HCT116 (cell line): ENCODE measurements around the gene LPIN1.

ENCODE experiments used
- POLR2A ChIP-seq: IDR thresholded peaks from 2 replicates; pipeline ENCODE4 v1.7.0; 2011; ENCODE audit warnings: borderline replicate concordance; ENCODE audit not compliant: insufficient read depth, insufficient read length; ENCODE audit errors: extremely low read depth
- ZNF274 ChIP-seq: fragments of 200-500 bp; sonication (Bioruptor generic); IDR thresholded peaks from 2 replicates; pipeline ENCODE4 v1.6.1; 2014; ENCODE audit warnings: mild to moderate bottlenecking, low read depth, low read length, inconsistent platforms
- TF ChIP-seq, protein P1 (sequence below), 3 experiments: fragments of 200-600 bp in 1 of 3; sonication (generic) in 1 of 3; IDR thresholded peaks in 2 of 3; conservative IDR thresholded peaks in 1 of 3; 2 replicates each; pipeline ENCODE4 v1.5.1; 2012 to 2017; ENCODE audit warnings: low read depth in 2 of 3, low read length in 2 of 3, antibody characterized with exemption in 1 of 3, borderline replicate concordance in 1 of 3, control low read depth in 1 of 3, mild to moderate bottlenecking in 1 of 3, mixed read lengths in 1 of 3, mixed run types in 1 of 3, moderate library complexity in 1 of 3; ENCODE audit not compliant: insufficient read depth in 1 of 3

DNA sequence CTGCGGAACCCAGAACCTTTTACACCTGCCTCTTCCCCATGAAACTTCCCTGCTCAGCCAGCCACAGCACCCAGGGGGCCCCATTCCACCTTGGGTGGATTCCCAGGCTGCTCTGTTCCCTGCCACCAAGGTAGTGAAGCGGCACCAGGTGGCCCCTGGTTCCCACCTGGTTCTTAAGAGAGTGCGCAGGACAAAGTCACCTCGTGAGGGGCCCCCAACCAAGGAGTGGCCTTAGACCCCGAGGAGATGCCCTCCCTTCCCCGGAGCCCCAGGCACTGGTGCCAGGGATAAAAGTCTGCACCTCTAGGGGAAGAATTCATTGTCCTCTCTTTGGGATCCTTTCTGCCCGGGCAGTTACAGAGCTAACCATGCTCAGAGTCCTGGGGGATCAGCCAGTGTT is 3.1 kb upstream of the LPIN1 start:
- TF ChIP-seq, protein P1, sequence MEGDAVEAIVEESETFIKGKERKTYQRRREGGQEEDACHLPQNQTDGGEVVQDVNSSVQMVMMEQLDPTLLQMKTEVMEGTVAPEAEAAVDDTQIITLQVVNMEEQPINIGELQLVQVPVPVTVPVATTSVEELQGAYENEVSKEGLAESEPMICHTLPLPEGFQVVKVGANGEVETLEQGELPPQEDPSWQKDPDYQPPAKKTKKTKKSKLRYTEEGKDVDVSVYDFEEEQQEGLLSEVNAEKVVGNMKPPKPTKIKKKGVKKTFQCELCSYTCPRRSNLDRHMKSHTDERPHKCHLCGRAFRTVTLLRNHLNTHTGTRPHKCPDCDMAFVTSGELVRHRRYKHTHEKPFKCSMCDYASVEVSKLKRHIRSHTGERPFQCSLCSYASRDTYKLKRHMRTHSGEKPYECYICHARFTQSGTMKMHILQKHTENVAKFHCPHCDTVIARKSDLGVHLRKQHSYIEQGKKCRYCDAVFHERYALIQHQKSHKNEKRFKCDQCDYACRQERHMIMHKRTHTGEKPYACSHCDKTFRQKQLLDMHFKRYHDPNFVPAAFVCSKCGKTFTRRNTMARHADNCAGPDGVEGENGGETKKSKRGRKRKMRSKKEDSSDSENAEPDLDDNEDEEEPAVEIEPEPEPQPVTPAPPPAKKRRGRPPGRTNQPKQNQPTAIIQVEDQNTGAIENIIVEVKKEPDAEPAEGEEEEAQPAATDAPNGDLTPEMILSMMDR (IDR thresholded peaks at IDR 0.05 in 2 of 3, conservative IDR thresholded peaks at IDR 0.05 in 1 of 3; ENCODE audit: borderline replicate concordance in 1 of 3, insufficient read depth in 1 of 3, low read depth in 2 of 3, low read length in 2 of 3) = no peak
- TF ChIP-seq POLR2A (no peak), ZNF274 (no peak)
